ENCODE data around the gene HSP90AB1.

The HSP90AB1 gene

GRCh38 chr6:44251576-44252524 is 4.9 kb downstream of the HSP90AB1 start:
- TF ChIP-seq ZNF513 (tag by site-specific recombination; IDR thresholded peaks at IDR 0.05) (peak; percentile 64), ZNF114 (tag by site-specific recombination; IDR thresholded peaks at IDR 0.05) (no peak)
- no peaks in the 10 kb centered on the region for H3K4me1 ChIP-seq (ENCODE audit: control insufficient read depth, insufficient read depth, low read length)
- no peak overlapping the region for H3K4me3 ChIP-seq (ENCODE audit: low read depth, low read length)
- no peaks in the 10 kb centered on the region for H3K9me3 ChIP-seq (ENCODE audit: control insufficient read depth, insufficient read depth, low read depth, low read length)
- ChIA-PET CTCF (interaction anchor here (0.6 to 2.6 kb wide), 9 partner anchors 8 to 173 kb away, joined by 3 to 10 read pairs (median 6); no protein-coding TSS in a partner anchor), POLR2A (interaction anchor here (0.7 to 2.3 kb wide), 3 partner anchors 11 to 79 kb away, joined by 3 to 6 read pairs (median 4); partner anchors contain the start of gene SLC29A1)
- peaks cover 28 to 86% of the 10 kb centered on the region in 2 experiments for H3K36me3 ChIP-seq (ENCODE audit: control insufficient read depth in 2 of 2, insufficient read depth in 1 of 2, low read length in 2 of 2)
- no peak overlapping the region for H3K27ac ChIP-seq (ENCODE audit: extremely low read depth, low read depth, low read length)

GRCh38 chr6:44253307-44254101 is 6.6 kb downstream of the HSP90AB1 start:
- H3K27ac ChIP-seq (ENCODE audit: extremely low read depth, low read depth, low read length) = no peak overlapping the region; the same call in 1 of the 2 replicates
- no peaks in the 10 kb centered on the region for H3K9me3 ChIP-seq (ENCODE audit: control insufficient read depth, insufficient read depth, low read depth, low read length)
- peaks cover 28 to 76% of the 10 kb centered on the region in 2 experiments for H3K36me3 ChIP-seq (ENCODE audit: control insufficient read depth in 2 of 2, insufficient read depth in 1 of 2, low read length in 2 of 2)
- ChIA-PET CTCF (interaction anchor here (0.6 to 2.5 kb wide), 18 partner anchors 9 to 1804 kb away, joined by 3 to 12 read pairs (median 3); partner anchors contain the start of gene SLC29A1), POLR2A (interaction anchor here (0.6 to 2.3 kb wide), 3 partner anchors 16 to 35 kb away, joined by 3 to 7 read pairs (median 6); partner anchors contain the start of gene SLC29A1)
- H3K4me3 ChIP-seq (ENCODE audit: low read depth, low read length) = no peak overlapping the region
- H3K4me1 ChIP-seq (ENCODE audit: control insufficient read depth, insufficient read depth, low read length) = no peaks in the 10 kb centered on the region
- peak; percentile 46; the same call in 1 of the 2 replicates for TF ChIP-seq ZBTB11 (tag by site-specific recombination; conservative IDR thresholded peaks at IDR 0.05; ENCODE audit: low read depth)
- TF ChIP-seq ZFP37 (tag by site-specific recombination; IDR thresholded peaks at IDR 0.05) = 0 out of 2 replicates have a peak, but pooled peaks have one; percentile 4
- no peak for TF ChIP-seq SCRT1 (tag by site-specific recombination; IDR thresholded peaks at IDR 0.05; ENCODE audit: borderline replicate concordance)
- no peak for TF ChIP-seq ZNF660 (tag by site-specific recombination; IDR thresholded peaks at IDR 0.05)
- peak; percentile 29 for TF ChIP-seq ZNF654 (tag by site-specific recombination; IDR thresholded peaks at IDR 0.05; ENCODE audit: low read depth)
- TF ChIP-seq IKZF3 (tag by site-specific recombination; IDR thresholded peaks at IDR 0.05) = 0 out of 2 replicates have a peak, but pooled peaks have one; percentile 11
- no peak for TF ChIP-seq BCL6B (tag by site-specific recombination; IDR thresholded peaks at IDR 0.05)
- no peak for TF ChIP-seq ZNF621 (tag by site-specific recombination; IDR thresholded peaks at IDR 0.05)
- peak; percentile 61 for TF ChIP-seq CTCF (tag by site-specific recombination; IDR thresholded peaks at IDR 0.05)
- TF ChIP-seq, protein P1, sequence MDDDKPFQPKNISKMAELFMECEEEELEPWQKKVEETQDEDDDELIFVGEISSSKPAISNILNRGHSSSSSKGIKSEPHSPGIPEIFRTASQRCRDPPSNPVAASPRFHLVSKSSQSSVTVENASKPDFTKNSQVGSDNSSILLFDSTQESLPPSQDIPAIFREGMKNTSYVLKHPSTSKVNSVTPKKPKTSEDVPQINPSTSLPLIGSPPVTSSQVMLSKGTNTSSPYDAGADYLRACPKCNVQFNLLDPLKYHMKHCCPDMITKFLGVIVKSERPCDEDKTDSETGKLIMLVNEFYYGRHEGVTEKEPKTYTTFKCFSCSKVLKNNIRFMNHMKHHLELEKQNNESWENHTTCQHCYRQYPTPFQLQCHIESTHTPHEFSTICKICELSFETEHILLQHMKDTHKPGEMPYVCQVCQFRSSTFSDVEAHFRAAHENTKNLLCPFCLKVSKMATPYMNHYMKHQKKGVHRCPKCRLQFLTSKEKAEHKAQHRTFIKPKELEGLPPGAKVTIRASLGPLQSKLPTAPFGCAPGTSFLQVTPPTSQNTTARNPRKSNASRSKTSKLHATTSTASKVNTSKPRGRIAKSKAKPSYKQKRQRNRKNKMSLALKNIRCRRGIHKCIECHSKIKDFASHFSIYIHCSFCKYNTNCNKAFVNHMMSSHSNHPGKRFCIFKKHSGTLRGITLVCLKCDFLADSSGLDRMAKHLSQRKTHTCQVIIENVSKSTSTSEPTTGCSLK (tag by site-specific recombination; IDR thresholded peaks at IDR 0.05) = no peak
- TF ChIP-seq ZBTB17 (tag by site-specific recombination; IDR thresholded peaks at IDR 0.05) = peak; percentile 70
- no peak for TF ChIP-seq ZNF423 (tag by site-specific recombination; IDR thresholded peaks at IDR 0.05)
- TF ChIP-seq HIC1 (tag by site-specific recombination; IDR thresholded peaks at IDR 0.05) = no peak
- no peak for TF ChIP-seq SALL2 (tag by site-specific recombination; IDR thresholded peaks at IDR 0.05; ENCODE audit: borderline replicate concordance)
